Lower lobe of right lung (tissue), 2 donors: Measurements from ENCODE around the gene KRT6B. TPM values are rescaled to one million over a fixed set of nuclear protein-coding genes. Genes with fewer than 3 reads are reported as not detected.

Source experiments
- ATAC-seq, 2 donors: fragments of 200-7000 bp; cut with Tn5 transposase; one replicate each; pipeline ENCODE4 v1.9.1; 2020 to 2022; ENCODE audit warnings: mild to moderate bottlenecking in 2 of 2, moderate library complexity in 2 of 2
- DNase-seq: peaks from one replicate; pipeline ENCODE4 v3.0.0-alpha.2; 2020
- H3K27ac ChIP-seq: fragments of 200-600 bp; one replicate; pipeline ENCODE4 v1.8.0; 2022
- H3K27me3 ChIP-seq: fragments of 200-600 bp; one replicate; pipeline ENCODE4 v1.8.0; 2022; ENCODE audit warnings: low read depth
- H3K36me3 ChIP-seq: fragments of 200-600 bp; one replicate; pipeline ENCODE4 v1.8.0; 2022; ENCODE audit warnings: mild to moderate bottlenecking
- H3K4me1 ChIP-seq: fragments of 200-600 bp; one replicate; pipeline ENCODE4 v1.8.0; 2022
- H3K4me3 ChIP-seq: fragments of 200-600 bp; one replicate; pipeline ENCODE4 v1.8.0; 2022; ENCODE audit warnings: mild to moderate bottlenecking
- H3K9me3 ChIP-seq: fragments of 200-600 bp; one replicate; pipeline ENCODE4 v1.8.0; 2022
- intact Hi-C: fragments of 100-400 bp; cut with DNase I; formaldehyde crosslinking; loops from one replicate; pipeline ENCODE4 v1.11.0; 2022
- total RNA-seq: library from RNA; stranded (reverse); fragmentation: NEBNext Ultra II Directional; extraction: Animal tissue kit (Norgen Biotek cat#: 25700); gene quantifications from one replicate; pipeline ENCODE4 v1.2.1, GENCODE V29; 2021
- TF ChIP-seq, protein P1 (sequence below): fragments of 200-600 bp; IDR thresholded peaks from one replicate; pipeline ENCODE4 v1.8.0; 2022; ENCODE audit warnings: antibody characterized with exemption, mild to moderate bottlenecking
- donor health status: DM: no; HTN: yes; CAD: no; lungs with severe emphysema.

Gene KRT6B
- total RNA-seq, 1 donor from 2014 or later = not detected

DNA sequence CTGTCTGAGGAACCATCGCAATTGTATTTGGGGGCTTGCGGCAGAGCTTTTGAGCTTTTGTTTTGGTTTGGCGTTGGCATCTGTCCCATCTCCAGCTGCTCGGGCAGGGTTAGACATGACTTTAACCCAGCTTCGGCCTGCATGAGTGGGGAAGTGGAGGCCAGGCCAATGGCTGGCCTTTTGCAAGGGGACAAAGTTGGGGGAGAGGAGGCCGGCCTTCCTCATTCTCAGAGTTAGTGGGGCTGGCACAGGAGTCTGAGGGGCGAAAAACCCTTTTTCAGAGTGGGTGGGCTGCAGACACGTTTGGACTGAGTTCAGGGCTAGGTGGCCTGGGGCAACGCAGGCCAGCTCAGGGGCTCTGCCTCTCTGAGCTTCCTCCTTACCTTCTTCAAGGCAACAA is 51.0 kb downstream of the KRT6B start:
- DNase-seq (no peak), ATAC-seq (no peak)
- Histone ChIP-seq H3K4me3 (no peak overlapping the region), H3K36me3 (no peaks in the 10 kb centered on the region), H3K27ac (no peak overlapping the region), H3K4me1 (no peaks in the 10 kb centered on the region), H3K27me3 (peaks cover 7% of the 10 kb centered on the region), H3K9me3 (no peaks in the 10 kb centered on the region)
- intact Hi-C loops = no loop called here
- TF ChIP-seq, protein P1, sequence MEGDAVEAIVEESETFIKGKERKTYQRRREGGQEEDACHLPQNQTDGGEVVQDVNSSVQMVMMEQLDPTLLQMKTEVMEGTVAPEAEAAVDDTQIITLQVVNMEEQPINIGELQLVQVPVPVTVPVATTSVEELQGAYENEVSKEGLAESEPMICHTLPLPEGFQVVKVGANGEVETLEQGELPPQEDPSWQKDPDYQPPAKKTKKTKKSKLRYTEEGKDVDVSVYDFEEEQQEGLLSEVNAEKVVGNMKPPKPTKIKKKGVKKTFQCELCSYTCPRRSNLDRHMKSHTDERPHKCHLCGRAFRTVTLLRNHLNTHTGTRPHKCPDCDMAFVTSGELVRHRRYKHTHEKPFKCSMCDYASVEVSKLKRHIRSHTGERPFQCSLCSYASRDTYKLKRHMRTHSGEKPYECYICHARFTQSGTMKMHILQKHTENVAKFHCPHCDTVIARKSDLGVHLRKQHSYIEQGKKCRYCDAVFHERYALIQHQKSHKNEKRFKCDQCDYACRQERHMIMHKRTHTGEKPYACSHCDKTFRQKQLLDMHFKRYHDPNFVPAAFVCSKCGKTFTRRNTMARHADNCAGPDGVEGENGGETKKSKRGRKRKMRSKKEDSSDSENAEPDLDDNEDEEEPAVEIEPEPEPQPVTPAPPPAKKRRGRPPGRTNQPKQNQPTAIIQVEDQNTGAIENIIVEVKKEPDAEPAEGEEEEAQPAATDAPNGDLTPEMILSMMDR = no peak

DNA sequence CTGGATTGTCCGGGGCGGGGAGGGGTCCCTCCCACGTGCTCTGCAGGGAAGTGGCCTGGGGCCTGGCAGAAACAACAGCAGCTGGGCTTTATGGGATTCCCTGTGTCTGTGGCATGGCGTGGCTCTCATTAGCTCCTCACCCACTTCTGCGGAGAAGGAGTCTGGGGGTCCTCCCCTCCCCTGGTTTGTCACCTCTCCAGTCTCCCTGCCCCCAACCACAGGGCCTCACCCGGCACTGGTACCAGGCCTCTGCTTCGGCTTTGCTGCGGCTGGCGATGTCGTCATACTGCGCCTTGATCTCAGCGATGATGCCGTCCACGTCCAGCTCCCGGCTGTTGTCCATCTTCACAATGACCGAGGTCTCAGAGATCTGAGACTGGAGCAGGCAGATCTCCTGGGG is 52.2 kb downstream of the KRT6B start:
- intact Hi-C loops = no loop called here
- Histone ChIP-seq H3K27ac (no peak overlapping the region), H3K4me3 (no peak overlapping the region), H3K27me3 (peaks cover 13% of the 10 kb centered on the region), H3K9me3 (no peaks in the 10 kb centered on the region), H3K36me3 (no peaks in the 10 kb centered on the region), H3K4me1 (no peaks in the 10 kb centered on the region)
- ATAC-seq (no peak), DNase-seq (no peak)
- TF ChIP-seq, protein P1 = no peak

DNA sequence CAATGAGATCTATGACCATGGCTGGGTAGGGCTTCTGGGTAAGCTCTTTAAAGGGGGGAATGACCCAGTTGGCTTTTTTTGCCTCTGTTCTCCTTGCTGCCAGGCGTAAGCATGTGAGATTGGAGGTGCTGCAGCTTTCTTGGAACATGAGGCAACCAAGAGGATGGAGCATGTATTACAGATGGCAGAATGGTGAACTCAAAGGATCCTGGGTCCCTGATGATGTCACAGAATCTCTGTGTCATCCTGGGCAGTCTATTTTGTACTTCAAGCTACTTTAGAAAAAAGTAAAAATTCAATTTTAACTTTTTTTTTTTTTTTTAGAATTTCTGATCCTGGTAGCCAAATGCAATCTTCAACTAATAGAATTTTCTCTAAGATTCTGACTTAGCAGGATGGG is 53.8 kb downstream of the KRT6B start:
- Histone ChIP-seq H3K36me3 (no peaks in the 10 kb centered on the region), H3K9me3 (no peaks in the 10 kb centered on the region), H3K4me1 (no peaks in the 10 kb centered on the region), H3K27ac (no peak overlapping the region), H3K27me3 (peaks cover 13% of the 10 kb centered on the region), H3K4me3 (no peak overlapping the region)
- DNase-seq = no peak
- intact Hi-C loops = no loop called here
- no peak for ATAC-seq
- TF ChIP-seq, protein P1 = no peak

DNA sequence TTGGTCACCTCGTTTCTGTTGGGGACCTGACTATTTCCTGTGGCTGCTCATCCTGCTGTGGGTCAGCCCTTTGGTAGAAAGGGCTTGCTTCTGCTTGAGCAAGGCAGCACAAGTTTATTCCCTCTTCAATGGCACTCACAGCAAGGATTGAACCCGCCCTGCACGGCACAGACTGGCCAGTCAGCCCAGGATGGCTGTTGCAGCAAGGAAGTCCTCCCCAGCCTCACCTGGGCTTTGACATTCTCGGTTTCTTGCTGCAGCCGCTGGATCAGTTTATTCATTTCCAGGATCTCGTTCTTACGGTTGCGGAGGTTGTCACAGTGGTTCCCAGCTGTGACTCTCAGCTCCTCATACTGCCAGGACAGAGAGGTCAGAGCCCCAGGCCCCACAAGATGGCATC is 55.3 kb downstream of the KRT6B start:
- no peaks in the 10 kb centered on the region for H3K4me1 ChIP-seq
- no peaks in the 10 kb centered on the region for H3K9me3 ChIP-seq
- no peaks in the 10 kb centered on the region for H3K36me3 ChIP-seq
- no peak overlapping the region for H3K27ac ChIP-seq
- H3K4me3 ChIP-seq = no peak overlapping the region
- TF ChIP-seq, protein P1 = no peak
- ATAC-seq (no peak), DNase-seq (no peak)
- H3K27me3 ChIP-seq = peaks cover 17% of the 10 kb centered on the region
- intact Hi-C loops = no loop called here

Other genes starting within 250 kb of the KRT6B start
- 257 TPM for gene KRT7, start 218.9 kb downstream of the KRT6B start, total RNA-seq
- 0.74 TPM for gene KRT86, start 177.5 kb downstream of the KRT6B start, total RNA-seq
- gene KRT81, start 160.6 kb downstream of the KRT6B start, total RNA-seq = not detected
- not detected for gene KRT83, start 130.7 kb downstream of the KRT6B start, total RNA-seq
- gene KRT85, start 84.7 kb downstream of the KRT6B start, total RNA-seq = not detected
- gene KRT84, start 66.5 kb downstream of the KRT6B start, total RNA-seq = not detected
- gene KRT82, start 45.8 kb downstream of the KRT6B start, total RNA-seq = not detected
- gene KRT75, start 17.8 kb downstream of the KRT6B start, total RNA-seq = not detected
- gene KRT6C, start 21.7 kb upstream of the KRT6B start, total RNA-seq = not detected
- 0.74 TPM for gene KRT6A, start 41.1 kb upstream of the KRT6B start, total RNA-seq
- gene KRT5, start 68.2 kb upstream of the KRT6B start, total RNA-seq = 0.65 TPM
- not detected for gene KRT71, start 101.0 kb upstream of the KRT6B start, total RNA-seq
- not detected for gene KRT74, start 121.7 kb upstream of the KRT6B start, total RNA-seq
- gene KRT72, start 149.3 kb upstream of the KRT6B start, total RNA-seq = not detected
- not detected for gene KRT73, start 166.4 kb upstream of the KRT6B start, total RNA-seq
- gene KRT2, start 200.1 kb upstream of the KRT6B start, total RNA-seq = not detected
- 1.3 TPM for gene KRT1, start 228.3 kb upstream of the KRT6B start, total RNA-seq